Stimulated activated CD8-positive, alpha-beta memory T cell treated with anti-CD3 and anti-CD28 coated beads, Interleukin-12 subunit alpha, Interleukin-12 subunit beta, amount 100 ng/mL, for 24 hours (primary cell): ENCODE results near the gene PSMD3.

Experiments used
- DNase-seq: peaks from one replicate; pipeline ENCODE4 v3.0.0-alpha.2; 2020; ENCODE audit errors: extremely low read depth

PSMD3 gene

GRCh38 chr17:39960524-39961041 is 20.0 kb upstream of the PSMD3 start:
- no peak for DNase-seq

- no peak for DNase-seq
These were observed 17.9 kb upstream of the PSMD3 start, which contains the start of gene GSDMA for GRCh38 chr17:39962642-39963220. Gene GSDMA, plus strand, starts transcription at chr17:39963004. Its CDS starts 2,684 bp downstream, at chr17:39965688.

DNA sequence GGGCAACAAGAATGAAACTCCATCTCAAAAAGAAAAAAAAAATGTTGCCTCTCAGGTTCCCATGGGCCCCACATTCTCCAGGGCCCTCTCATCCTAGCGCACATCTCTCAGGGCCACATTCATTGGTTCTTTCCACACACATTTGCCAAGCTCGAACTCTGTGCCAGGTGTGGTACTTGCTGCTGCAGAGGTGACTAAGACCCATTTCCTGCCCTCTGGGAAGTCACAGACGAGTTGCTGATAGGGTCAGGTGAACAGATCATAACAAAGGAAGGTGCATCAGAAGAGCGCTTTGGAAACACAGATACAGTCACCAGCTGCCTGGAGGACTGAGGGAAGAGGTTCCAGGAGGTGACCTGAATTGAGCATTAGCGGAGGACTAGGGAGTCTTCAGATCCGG is 16.8 kb upstream of the PSMD3 start:
- DNase-seq, result no peak

DNA sequence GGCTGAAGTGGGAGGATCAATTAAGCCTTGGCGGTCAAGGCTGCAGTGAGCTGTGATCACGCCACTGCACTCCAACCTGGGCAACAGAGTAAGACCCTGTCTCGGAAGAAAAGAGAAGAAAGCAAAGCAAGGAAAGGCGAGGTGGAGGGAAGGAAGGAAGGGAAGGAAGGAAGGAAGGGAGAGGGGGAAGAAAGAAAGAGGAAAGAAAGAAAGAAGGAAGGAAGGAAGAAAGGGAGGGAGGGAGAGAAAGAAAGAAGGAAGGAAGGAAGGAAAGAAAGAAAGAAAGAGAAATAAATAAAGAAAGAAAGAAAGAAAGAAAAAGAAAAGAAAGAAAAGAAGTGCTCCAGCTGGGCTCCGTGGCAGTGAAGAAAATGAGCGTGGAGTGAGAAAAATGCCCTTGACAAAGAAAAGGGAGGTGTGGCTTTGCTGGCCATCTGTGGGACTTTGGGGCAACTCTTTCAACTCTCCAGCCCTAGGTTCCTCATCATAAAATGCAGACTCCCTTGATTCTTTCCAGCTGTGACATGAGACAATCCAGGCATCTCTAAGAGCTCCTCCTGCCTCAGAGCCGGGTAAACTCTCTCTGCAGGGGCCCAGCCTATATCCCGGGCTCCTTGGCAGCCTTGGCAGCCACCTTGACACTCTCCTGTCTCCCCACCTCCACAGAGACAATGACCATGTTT is 15.4 kb upstream of the PSMD3 start:
- no peak for DNase-seq

GRCh38 chr17:39966771-39967170 is 13.8 kb upstream of the PSMD3 start:
- DNase-seq, result no peak

DNA sequence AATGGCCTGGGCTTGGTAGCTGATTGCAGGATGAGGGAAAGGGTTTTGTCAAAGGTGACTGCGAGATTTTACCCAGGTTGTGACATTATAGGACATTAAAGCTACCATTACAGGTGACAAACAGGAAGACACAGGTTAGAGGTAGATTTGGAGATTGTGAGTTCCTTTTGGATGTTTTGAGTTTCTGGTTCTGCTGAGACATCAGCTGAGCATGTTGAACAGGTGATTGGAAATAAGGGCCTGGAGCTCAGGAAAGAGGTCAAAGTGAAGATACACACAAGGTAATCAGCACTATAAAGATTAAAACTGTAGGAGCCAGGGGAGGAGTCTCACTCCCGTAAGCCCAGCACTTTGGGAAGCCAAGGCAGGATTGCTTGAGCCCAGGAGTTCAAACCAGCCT is 11.8 kb upstream of the PSMD3 start:
- DNase-seq, result no peak

DNA sequence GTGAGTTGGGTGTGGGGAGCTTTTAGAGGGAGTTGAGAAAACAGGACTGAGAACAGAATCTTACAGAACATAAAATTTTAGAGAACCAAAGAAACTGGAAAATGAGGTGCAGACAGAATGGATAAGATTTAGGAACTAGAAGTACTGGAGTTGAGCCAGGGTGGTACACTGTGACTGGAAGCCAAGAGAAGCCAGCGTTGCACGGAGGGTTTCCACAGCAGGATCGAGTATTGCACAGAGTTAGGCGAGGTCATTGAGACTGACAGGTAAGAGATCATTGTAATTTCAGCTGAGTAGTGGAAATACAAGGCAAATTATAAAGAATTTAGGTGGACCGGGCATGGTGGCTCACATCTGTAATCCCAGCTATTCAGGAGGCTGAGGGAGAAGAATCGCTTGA is 11.2 kb upstream of the PSMD3 start:
- DNase-seq, result no peak

- DNase-seq, result no peak
These were observed 10.4 kb upstream of the PSMD3 start for GRCh38 chr17:39970157-39970692.

DNA sequence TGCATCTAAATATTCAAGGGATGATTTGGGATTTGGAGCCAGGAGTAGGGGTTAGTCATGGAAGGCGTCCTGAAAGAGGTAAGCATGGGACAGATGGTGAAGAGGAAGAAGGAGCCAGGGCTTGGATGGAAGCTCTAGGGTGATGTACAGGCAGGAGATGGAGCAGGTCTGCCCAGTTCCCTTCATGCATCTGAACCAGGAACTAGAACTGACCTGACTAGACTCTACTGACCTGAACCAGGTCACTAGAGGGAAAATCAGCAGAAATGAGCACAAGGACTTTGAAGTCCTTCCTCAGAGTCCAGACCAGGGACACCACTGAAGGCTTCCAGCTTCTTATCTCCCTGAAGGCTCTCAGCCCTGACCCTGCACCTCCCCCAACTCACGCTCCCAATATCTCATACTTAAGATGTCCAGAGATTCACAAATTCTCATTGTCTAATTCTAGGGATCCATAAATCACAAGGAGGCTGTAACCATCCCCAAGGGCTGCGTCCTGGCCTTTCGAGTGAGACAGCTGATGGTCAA is 9.5 kb upstream of the PSMD3 start:
- DNase-seq, result no peak

DNA sequence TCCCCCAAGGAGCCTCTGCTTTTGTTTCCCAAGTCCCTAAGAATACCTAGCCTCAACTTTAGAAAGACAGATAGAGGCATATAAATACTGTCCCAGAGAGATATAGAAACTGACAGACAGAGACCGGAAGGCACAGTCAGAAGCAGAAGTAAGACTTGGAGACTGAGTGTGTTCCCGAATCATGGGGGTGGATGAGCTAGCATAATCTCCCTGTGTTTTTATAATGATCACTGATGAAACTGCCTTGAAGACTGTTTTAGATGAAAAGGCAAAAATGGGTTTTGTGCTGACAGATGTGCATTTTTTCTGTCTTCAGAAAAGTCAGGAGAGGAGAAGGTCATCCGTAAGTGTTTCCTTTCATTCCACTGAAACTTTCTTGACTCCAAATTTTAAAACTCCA is 8.3 kb upstream of the PSMD3 start:
- no peak for DNase-seq

DNA sequence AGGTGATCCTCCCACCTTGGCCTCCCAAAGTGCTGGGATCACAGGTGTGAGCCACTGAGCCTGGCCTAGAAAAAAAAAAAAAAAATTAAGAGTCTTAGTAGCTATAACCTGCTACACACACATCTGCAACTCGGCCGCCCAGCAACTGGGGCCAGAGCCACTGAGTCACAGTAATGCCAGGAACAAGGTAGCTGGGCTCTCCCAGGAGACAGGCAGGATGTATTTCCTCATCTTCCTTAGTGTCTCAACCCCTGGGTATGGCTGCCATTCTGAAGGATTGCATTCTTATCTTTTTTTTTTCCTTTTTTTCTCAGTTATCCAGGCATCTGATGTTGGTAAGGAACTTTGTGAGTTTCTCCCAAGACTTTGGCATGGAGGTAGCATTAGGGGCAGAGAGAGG is 7.1 kb upstream of the PSMD3 start:
- no peak for DNase-seq

- DNase-seq, result no peak
These were observed 6.2 kb upstream of the PSMD3 start for GRCh38 chr17:39974433-39974832.

- DNase-seq, result no peak
These were observed 4.8 kb upstream of the PSMD3 start for GRCh38 chr17:39975801-39976200.

- no peak for DNase-seq
These were observed 1.5 kb upstream of the PSMD3 start for GRCh38 chr17:39979016-39979670.

DNA sequence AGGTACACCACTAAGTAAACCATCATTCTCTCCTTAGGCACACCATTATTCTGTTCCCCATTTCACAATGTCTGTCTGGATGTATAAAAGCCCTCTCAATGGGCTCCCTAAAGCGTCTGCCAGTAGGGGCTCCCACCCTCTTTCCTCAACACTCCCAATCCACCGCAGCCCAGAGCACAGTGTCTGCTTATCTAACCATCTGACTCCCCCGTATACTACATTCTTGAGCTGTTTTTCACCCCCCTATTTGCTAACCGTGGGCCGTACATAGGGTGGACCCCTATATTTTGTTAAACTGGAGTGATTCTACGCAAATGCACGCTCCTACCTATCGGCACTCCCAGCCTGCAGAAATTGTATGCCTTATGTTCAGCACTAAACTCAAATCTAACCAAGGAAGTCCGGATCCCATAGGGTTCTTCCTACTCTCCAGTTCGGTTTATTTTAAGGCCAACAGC is 685 bp upstream of the PSMD3 start:
- DNase-seq, result no peak

DNA sequence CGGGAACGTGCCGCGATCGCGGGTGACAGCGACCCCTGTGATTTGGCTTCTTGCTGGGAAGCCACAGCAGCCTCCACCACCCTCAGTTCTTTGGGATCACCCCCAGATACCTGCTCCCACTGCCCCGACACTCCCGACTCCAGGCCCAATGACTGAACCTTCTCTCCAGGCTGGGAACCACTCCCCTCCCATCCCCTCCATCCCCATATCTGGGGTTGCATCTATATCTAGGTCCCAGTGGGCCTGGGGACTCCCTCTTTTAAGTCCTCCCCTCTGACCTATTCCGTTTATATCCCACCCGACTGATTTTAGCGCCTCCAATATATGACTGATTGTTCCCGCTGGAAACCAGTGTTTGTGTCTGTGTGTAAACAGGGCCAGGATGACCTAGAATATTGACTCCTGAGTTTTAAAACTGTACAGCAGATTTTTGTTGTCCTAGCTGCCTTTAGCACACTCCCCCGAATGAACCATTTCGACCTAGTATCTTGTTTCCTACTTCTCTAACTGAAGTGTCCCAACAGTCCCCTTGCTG is 667 bp downstream of the PSMD3 start:
- DNase-seq, result no peak

GRCh38 chr17:39981766-39982375 is 1.3 kb downstream of the PSMD3 start:
- no peak for DNase-seq

DNA sequence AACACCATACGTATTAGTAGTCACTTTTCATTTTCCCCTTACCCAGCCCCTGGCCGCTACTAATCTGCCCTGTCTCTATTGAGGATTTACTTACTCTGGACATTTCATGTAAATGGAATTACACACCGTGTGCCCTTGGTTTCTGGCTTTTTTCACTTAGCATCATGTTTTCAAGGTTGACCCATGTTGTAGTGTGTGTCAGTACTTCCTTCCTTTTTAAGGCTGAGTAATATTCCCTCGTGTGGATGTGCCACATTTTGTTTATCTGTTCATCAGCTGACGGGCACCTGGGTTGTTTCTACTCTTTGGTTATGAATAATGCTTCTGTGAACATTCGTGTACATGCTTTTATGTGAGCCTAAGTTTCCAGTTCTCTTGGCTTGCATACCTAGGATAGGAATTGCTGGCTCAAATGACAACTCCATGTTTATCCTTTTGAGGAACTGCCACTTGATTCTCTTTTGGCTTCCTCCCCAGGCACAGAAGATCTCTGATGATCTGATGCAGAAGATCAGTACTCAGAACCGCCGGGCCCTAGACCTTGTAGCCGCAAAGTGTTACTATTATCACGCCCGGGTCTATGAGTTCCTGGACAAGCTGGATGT is 7.7 kb downstream of the PSMD3 start:
- DNase-seq, result no peak

GRCh38 chr17:39994448-39994847 is 13.8 kb downstream of the PSMD3 start:
- DNase-seq, result no peak

- no peak for DNase-seq
These were observed 14.8 kb downstream of the PSMD3 start for GRCh38 chr17:39995438-39995837.

DNA sequence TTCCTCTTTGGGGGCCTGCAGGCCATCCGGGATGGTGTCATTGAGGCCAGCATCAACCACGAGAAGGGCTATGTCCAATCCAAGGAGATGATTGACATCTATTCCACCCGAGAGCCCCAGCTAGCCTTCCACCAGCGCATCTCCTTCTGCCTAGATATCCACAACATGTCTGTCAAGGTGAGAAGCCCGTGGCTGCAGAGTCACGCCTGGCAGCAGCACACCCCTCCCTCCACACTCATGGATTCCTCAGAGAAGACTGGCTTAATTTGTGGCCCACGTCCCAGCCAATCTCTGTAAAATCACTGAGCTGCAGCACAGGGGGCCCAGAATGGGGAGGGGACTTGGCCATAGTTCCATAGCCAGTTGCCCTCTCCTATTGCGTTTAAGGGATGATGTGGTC is 15.6 kb downstream of the PSMD3 start:
- DNase-seq, result no peak
